Mucosa of rectum (tissue), 2 donors: ENCODE results near the gene WASL.
"Not testable (repeated sequence)": the region's sequence is repeated elsewhere in the genome, so short reads cannot be mapped to it uniquely, and the experiment has no call there.

Experiments used
- H3K27ac ChIP-seq, 2 donors: one replicate each; pipeline ENCODE4 v1.7.0; 2013; ENCODE audit warnings: inconsistent platforms in 2 of 2, low read depth in 2 of 2, low read length in 2 of 2
- H3K27me3 ChIP-seq, 2 donors: one replicate each; pipeline ENCODE4 v1.7.0; 2013; ENCODE audit warnings: low read length in 2 of 2; ENCODE audit not compliant: control insufficient read depth in 2 of 2, insufficient read depth in 2 of 2
- H3K36me3 ChIP-seq, 2 donors: one replicate each; pipeline ENCODE4 v1.7.0; 2013; ENCODE audit warnings: low read length in 2 of 2; ENCODE audit not compliant: control insufficient read depth in 2 of 2, insufficient read depth in 2 of 2
- H3K4me1 ChIP-seq, 2 donors: one replicate each; pipeline ENCODE4 v1.7.0; 2013; ENCODE audit warnings: low read length in 2 of 2, mild to moderate bottlenecking in 1 of 2; ENCODE audit not compliant: control insufficient read depth in 2 of 2, insufficient read depth in 2 of 2
- H3K4me3 ChIP-seq, 2 donors: one replicate each; pipeline ENCODE4 v1.7.0; 2013; ENCODE audit warnings: low read length in 2 of 2
- H3K9ac ChIP-seq, 2 donors: one replicate each; pipeline ENCODE4 v1.7.0; 2013; ENCODE audit warnings: low read length in 2 of 2, low read depth in 1 of 2, mild to moderate bottlenecking in 1 of 2
- H3K9me3 ChIP-seq, 2 donors: one replicate each; pipeline ENCODE4 v1.7.0; 2013; ENCODE audit warnings: low read length in 2 of 2; ENCODE audit not compliant: control insufficient read depth in 2 of 2
- donor health status: healthy.
- donor health status: Normal muscosa, but diverticular disease.

WASL gene

DNA sequence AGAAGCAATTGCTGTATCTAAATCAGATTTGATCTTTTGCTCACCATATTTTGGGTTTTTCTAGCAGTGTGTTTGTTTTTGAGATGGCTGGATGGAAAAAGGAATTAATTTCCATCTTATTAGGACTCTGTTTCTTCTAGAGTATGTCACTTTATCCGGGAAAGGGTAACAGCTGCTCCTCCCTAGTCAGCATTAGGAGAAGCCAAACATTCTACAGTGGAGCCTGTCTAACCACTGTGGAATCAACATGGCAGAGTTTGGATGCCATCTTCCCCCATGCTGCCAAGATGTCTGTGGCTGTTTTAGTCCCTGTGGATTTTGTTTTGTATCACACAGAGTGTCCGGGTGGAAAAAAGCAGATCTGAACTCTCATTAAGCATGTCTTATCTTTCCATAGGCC is 109.2 kb downstream of the WASL start:
- no peaks in the 10 kb centered on the region for H3K36me3 ChIP-seq
- no peak overlapping the region for H3K9ac ChIP-seq
- H3K27ac ChIP-seq = no peak overlapping the region
- H3K4me3 ChIP-seq = no peak overlapping the region
- H3K9me3 ChIP-seq = no peaks in the 10 kb centered on the region
- peaks cover 0 to 3% of the 10 kb centered on the region in 2 donors for H3K27me3 ChIP-seq
- no peaks in the 10 kb centered on the region for H3K4me1 ChIP-seq

DNA sequence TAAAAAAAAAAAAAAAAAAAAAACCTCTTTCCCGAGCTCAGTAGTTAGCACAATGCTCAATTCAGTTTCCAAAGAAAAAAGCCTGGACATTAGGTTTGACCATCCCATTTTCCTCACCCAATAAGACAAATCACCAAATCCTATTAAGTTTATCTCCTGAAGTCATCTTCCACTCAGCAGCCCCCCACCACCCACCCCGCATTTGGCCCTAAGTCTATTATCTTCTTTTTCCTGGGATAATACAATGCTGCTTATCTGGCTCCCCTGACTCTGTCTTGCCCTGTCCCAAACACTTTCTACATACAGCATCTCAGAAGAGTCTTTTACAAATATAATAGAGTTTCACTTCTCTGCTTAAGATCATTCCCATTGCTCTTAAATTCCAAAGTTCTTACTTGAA is 110.9 kb downstream of the WASL start:
- H3K36me3 ChIP-seq = no peaks in the 10 kb centered on the region
- H3K27me3 ChIP-seq = no peaks in the 10 kb centered on the region
- H3K9me3 ChIP-seq = no peaks in the 10 kb centered on the region
- no peak overlapping the region for H3K9ac ChIP-seq
- H3K27ac ChIP-seq = no peak overlapping the region
- no peak overlapping the region for H3K4me3 ChIP-seq
- H3K4me1 ChIP-seq = no peaks in the 10 kb centered on the region

DNA sequence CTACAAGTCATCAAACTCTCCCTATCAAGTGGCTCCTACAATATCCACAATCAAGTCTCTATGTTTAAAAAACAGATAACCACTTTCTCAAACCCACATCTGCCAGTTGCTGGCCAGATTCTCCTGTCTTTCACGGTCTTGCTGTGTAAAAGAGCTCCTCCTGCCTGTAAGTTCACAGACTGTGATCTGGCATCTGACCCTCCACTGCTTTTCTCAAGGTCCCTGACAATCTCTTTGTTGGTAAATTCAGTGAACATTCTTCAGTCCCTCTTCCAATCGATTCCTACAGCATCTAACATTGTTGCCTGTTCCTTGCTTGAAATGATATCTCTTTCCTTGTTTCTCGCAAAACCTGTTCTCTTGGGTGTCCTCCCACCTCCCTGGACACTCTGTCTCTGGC is 111.6 kb downstream of the WASL start:
- Histone ChIP-seq H3K27ac (no peak overlapping the region), H3K4me1 (no peaks in the 10 kb centered on the region), H3K27me3 (no peaks in the 10 kb centered on the region), H3K36me3 (no peaks in the 10 kb centered on the region), H3K4me3 (no peak overlapping the region), H3K9me3 (no peaks in the 10 kb centered on the region), H3K9ac (no peak overlapping the region)

DNA sequence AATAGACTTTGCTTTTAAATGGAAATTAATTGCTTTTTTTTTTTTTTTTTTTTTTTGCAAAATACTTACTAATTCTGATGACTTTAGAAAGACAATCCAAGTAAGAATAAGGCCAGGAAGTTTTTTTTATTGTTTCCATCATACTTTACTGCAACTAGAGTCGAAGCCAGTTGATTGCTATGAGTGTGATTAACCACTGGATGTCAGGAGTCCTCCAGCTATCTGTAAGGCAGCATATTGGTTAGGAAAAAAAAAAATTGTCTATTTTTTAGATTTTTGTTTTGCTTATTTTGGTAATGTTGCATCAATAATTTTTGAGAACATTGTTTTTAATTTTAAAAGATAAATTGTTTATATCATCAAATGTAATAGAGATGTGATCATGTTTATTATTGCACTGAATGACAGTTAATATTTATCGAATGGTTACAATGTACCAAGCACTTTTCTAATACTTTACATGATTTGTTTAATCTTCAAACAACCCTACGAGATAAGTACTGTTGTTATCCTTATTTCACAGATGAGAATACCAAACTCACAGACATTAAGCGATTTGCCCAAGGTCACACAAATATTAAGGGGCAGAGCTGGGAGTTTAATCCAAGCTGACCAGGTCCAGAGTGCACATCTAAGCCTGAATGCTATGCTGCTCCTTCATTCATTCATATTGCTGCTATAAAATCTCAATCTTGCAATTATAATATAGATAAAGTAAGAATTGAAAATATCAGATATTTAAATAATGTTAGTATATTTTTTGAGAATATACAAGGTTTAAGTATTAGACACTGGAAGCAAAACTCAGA is 113.0 kb downstream of the WASL start:
- Histone ChIP-seq H3K27ac (no peak overlapping the region), H3K9ac (no peak overlapping the region), H3K36me3 (no peaks in the 10 kb centered on the region), H3K4me1 (no peaks in the 10 kb centered on the region), H3K4me3 (no peak overlapping the region), H3K27me3 (no peaks in the 10 kb centered on the region), H3K9me3 (no peaks in the 10 kb centered on the region)

- H3K4me3 ChIP-seq, H3K9me3 ChIP-seq, H3K4me1 ChIP-seq, H3K9ac ChIP-seq, H3K36me3 ChIP-seq, H3K27me3 ChIP-seq, H3K27ac ChIP-seq: not testable (repeated sequence)
These were observed 114.7 kb downstream of the WASL start for GRCh38 chr7:123634011-123634573.

- Histone ChIP-seq H3K9ac (no peak overlapping the region), H3K9me3 (no peaks in the 10 kb centered on the region), H3K4me3 (no peak overlapping the region), H3K27ac (no peak overlapping the region), H3K36me3 (no peaks in the 10 kb centered on the region), H3K4me1 (no peaks in the 10 kb centered on the region), H3K27me3 (peaks cover 0 to 2% of the 10 kb centered on the region in 2 donors)
These were observed 115.2 kb downstream of the WASL start for GRCh38 chr7:123633553-123633952.

DNA sequence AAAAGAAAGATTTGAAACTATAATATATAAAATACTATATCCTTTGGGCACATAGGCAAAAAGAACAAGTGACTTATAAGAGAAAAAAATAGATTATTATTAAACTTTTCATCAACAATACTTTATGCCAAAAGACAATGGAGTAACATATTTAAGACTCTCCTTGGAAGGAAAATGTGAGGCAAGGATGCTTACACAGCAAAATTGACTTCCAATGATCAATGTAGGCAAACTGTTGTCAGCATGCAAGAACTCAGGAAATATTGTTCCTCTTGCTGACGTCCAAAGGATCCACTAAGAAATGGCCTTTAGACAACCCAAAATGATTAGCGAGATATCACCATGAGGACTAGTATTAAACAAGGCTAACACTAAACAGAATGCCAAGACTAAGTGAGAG is 116.0 kb downstream of the WASL start:
- Histone ChIP-seq H3K9ac (no peak overlapping the region), H3K9me3 (no peaks in the 10 kb centered on the region), H3K4me1 (no peaks in the 10 kb centered on the region), H3K36me3 (no peaks in the 10 kb centered on the region), H3K27ac (no peak overlapping the region), H3K4me3 (no peak overlapping the region), H3K27me3 (peaks cover 0 to 2% of the 10 kb centered on the region in 2 donors)
